ENCODE measurements around the gene CYP1A2. TPM values are rescaled to one million over a fixed set of nuclear protein-coding genes. Genes with fewer than 3 reads are reported as not detected.

Gene CYP1A2
- total and polyA plus RNA-seq, 9 donors: 0.23 TPM; not detected in 8

- TF ChIP-seq POLR2A (IDR thresholded peaks at IDR 0.05) (no peak), EP300 (IDR thresholded peaks at IDR 0.05) (no peak), CTCF (IDR thresholded peaks at IDR 0.05) (no peak)
- DNase-seq: no peak
- no peak overlapping the region for H3K27ac ChIP-seq
- H3K36me3 ChIP-seq: no peaks in the 10 kb centered on the region
- 39 to 53% (median 48%) methylated on average over 3 of the region's 3 CpGs for WGBS, 3 donors
- no peaks in the 10 kb centered on the region for H3K9me3 ChIP-seq
- H3K27me3 ChIP-seq: no peaks in the 10 kb centered on the region
- intact Hi-C loops (cut with DNase I): no loop called here
- H3K4me1 ChIP-seq (ENCODE audit: insufficient read depth): no peaks in the 10 kb centered on the region
- H3K4me3 ChIP-seq: no peak overlapping the region
These were observed 38.1 kb upstream of the CYP1A2 start for GRCh38 chr15:74710319-74711094.

- WGBS, 3 donors: 60 to 77% (median 68%) methylated on average over 3 of the region's 3 CpGs
- H3K36me3 ChIP-seq: no peaks in the 10 kb centered on the region
- no peak overlapping the region for H3K4me3 ChIP-seq
- no peaks in the 10 kb centered on the region for H3K27me3 ChIP-seq
- H3K9me3 ChIP-seq: no peaks in the 10 kb centered on the region
- intact Hi-C loops (cut with DNase I): no loop called here
- DNase-seq: no peak
- no peak for TF ChIP-seq EP300 (IDR thresholded peaks at IDR 0.05)
- no peak for TF ChIP-seq POLR2A (IDR thresholded peaks at IDR 0.05)
- no peak for TF ChIP-seq CTCF (IDR thresholded peaks at IDR 0.05)
- H3K27ac ChIP-seq: no peak overlapping the region
- H3K4me1 ChIP-seq (ENCODE audit: insufficient read depth): no peaks in the 10 kb centered on the region
These were observed 36.3 kb upstream of the CYP1A2 start for GRCh38 chr15:74712311-74712710.

- DNase-seq: no peak
- H3K4me3 ChIP-seq: no peak overlapping the region
- H3K27ac ChIP-seq: no peak overlapping the region
- no peaks in the 10 kb centered on the region for H3K36me3 ChIP-seq
- no peak for TF ChIP-seq EP300 (IDR thresholded peaks at IDR 0.05)
- TF ChIP-seq CTCF (IDR thresholded peaks at IDR 0.05): no peak
- TF ChIP-seq POLR2A (IDR thresholded peaks at IDR 0.05): no peak
- H3K9me3 ChIP-seq: no peaks in the 10 kb centered on the region
- intact Hi-C loops (cut with DNase I): no loop called here
- no peaks in the 10 kb centered on the region for H3K4me1 ChIP-seq (ENCODE audit: insufficient read depth)
- no peaks in the 10 kb centered on the region for H3K27me3 ChIP-seq
- 73 to 79% (median 75%) methylated on average over 5 of the region's 5 CpGs for WGBS, 3 donors
These were observed 32.0 kb upstream of the CYP1A2 start for GRCh38 chr15:74716651-74717050.

DNA sequence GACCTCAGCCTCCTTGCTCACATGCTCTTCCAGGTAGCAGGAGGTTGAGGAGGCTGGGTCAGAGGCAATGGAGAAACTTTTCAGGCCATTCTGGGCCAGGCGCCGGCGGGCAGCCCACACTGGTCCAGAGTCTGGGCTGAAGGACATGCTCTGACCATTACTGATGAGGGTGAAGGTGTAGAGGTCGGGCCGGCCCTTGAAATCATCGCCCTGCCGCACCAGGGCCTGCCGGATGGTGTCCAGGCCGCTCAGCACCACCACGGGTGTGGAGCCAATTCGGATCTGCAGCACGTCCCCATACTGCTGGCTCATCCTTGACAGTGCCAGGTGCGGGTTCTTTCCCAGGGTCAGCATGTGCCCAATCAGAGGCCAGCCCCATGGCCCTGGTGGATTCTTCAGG lies 26.1 kb upstream of the CYP1A2 start:
- intact Hi-C loops (cut with DNase I): no loop called here
- 73 to 90% (median 76%) methylated on average over 9 to 13 of the region's 13 CpGs for WGBS, 3 donors
- H3K27ac ChIP-seq: no peak overlapping the region
- TF ChIP-seq CTCF (IDR thresholded peaks at IDR 0.05): no peak
- no peak for TF ChIP-seq EP300 (IDR thresholded peaks at IDR 0.05)
- no peak for TF ChIP-seq POLR2A (IDR thresholded peaks at IDR 0.05)
- H3K27me3 ChIP-seq: no peaks in the 10 kb centered on the region
- H3K4me1 ChIP-seq (ENCODE audit: insufficient read depth): peaks cover 11% of the 10 kb centered on the region
- H3K4me3 ChIP-seq: no peak overlapping the region
- no peaks in the 10 kb centered on the region for H3K36me3 ChIP-seq
- DNase-seq: no peak
- no peaks in the 10 kb centered on the region for H3K9me3 ChIP-seq

Data from ovary (tissue), 9 donors.